HG03432 (cell line): ENCODE measurements around the gene ARPC2.

Source experiments
- ATAC-seq: cut with Tn5 transposase; IDR thresholded peaks from one replicate; pipeline ENCODE4 v1.9.1; 2021; ENCODE audit warnings: mild to moderate bottlenecking, moderate library complexity; ENCODE audit not compliant: unreplicated experiment

The ARPC2 gene

DNA sequence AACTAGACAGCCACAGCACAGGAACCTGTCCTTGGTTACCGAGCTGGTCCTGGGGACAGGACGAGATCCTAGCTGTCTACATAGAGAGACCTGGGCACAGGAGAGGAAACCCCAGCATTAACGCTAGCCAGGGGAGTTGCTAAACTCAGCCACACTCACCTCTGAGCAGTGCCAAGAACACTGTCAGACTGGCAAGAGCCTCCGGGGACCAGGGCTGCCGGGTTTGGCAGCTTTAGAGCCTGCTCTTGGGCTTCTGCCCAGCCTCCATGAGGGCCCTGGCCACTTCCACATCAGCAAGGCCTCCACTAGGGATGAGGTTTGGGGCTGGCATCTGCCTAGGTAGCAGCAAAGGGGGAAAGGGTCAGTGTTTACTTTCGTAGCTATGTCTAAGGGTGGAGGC, 68.6 kb downstream of the ARPC2 start:
- no peak for ATAC-seq

DNA sequence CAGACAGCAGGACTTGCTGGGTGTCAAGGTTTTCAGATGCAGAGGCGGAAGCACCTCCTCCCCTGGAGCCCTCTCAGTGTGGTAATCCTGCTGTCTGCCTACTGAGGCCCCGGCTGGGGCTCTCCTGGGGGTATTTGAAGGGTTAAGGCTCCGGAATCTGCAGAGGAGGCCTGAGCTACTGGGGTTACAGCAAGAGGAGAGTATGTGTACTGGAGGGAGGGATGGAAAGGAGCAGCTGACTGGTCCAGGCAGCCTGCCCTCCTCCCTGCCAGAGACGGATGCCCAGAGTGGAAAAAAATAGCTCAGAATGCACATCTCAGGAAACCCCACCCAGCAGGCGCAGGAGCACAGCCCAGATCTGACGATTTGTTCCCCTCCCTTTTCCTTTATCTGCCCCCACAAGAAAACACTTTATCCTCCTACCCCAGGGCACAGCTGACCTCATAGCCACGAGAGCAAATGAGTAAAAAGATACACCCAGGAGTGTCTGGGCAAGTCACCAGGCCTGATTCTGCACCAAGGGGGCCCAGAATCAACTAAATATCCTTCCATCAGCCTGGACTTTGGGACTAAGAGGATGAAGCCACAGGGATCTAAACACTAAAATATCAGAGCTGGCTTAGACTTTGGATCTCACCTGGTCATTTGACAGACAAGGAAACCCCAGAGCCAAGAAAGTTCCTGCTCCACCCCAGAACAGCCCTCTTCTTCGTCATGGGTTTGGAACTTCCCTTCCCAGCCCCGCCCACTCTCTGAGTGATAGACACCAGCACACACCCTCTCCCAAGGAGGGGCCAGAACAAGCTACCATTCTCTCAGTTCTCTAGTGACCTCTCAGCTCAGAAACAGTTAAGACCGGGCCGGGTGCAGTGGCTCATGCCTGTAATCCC, 69.8 kb downstream of the ARPC2 start:
- ATAC-seq: peak; percentile 70

DNA sequence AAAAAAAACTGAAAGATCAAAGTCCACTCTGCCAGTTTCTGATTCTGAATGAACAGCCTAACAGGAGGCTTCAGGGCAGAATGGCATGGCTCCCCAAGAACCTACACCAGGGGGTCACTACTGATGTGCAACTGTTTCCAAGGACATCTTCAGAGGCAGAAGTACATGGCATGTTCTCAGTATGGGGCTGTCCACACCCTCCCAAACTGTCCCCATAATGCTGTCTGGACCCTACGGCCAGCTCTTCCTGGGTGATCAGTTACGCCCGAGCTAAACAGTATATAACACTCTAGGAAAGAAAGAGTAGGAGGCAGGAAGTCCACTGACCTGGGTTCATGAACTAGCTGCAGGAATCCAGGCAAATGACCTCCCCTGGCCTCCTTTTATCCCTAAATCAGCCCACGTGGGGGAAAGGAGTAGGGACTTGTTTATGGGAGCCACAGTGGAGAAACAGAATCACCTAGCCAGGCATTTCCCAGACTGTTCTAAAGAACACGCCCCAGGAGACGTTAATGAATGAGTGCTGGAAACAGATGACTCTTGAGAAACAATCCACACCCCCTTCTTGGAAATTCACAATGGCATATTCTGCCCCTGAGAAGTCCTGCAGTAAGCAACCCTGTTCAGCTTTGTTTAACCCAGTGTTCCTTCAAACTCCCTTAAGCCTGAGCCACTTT, 72.8 kb downstream of the ARPC2 start:
- no peak for ATAC-seq

DNA sequence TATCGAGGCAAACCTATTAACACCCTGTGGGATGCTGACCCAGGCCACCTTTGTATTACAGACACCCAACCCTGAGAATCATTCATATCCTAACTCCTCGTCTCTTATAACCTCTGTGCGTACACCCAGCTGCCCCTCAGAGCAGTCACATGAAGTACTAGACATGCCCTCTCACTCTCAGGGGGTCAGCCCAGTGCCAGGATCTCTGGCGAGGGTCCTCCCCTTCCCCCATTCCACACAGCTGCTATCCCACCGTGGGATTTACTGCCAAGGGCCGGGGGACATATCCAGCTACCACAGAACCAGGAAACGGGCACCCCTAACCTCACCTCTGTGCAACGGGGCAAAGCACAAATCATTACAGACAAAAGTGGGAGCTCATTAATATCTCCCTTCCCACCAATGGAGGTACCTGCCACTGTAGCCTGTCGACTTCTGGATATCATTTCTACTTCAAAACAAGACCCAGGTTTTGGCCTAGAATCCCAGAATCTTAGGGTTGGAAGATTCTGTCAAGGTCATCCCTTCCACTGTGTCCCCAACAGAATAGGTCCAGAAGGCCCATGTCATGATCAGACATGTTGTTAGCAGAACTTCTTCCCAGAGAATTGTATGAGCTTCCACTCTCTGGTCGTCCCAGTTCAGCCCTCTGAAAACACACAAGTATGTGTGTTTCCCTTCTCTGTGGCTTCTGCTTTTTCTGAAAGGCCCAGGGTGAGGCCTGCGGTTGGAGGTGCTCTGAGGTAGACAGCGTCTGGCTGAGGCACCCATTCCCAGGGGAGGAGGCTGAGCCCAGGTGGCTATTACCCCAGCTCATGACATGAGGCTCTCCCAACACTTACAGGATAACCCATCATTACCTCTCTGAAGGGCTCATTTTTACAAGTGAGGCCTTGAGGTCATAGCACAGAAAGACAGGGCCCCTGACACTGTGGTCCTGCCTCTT, 73.6 kb downstream of the ARPC2 start:
- ATAC-seq: peak; percentile 59

DNA sequence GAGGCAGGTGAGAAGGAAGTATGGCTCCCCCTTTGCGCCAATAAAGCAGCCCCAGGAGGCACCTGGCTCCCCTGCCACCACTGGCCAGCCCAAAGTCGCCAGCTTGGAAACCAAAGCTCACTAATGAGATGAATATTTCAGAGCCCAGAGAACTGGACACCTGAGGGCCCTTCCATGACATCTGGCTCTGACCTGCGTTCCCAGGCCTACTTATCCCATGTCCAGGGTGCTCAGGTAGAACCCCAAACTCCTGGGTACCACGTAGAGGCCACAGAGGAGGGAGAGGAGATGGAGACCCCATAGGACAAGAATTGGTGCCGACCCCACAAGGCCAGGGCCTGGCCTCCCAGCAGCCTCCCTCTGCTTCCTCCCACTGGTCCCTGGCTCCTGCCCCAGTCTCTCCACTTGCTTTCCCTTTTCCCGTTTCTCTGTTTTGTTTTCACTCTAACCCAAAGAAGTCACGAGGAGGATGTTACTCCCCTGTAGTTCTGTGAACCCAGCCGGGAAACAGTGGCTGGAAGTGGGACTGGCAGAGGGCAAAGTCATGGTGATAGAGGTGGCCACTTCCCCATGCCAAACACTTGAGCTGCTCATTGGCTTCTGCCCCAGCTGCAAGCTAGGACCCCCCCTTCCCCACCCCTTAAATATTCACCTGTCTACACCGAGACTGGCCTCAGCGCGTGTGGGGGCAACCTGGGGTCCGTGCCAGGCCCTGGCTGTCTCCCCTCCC, 74.5 kb downstream of the ARPC2 start:
- ATAC-seq: no peak

DNA sequence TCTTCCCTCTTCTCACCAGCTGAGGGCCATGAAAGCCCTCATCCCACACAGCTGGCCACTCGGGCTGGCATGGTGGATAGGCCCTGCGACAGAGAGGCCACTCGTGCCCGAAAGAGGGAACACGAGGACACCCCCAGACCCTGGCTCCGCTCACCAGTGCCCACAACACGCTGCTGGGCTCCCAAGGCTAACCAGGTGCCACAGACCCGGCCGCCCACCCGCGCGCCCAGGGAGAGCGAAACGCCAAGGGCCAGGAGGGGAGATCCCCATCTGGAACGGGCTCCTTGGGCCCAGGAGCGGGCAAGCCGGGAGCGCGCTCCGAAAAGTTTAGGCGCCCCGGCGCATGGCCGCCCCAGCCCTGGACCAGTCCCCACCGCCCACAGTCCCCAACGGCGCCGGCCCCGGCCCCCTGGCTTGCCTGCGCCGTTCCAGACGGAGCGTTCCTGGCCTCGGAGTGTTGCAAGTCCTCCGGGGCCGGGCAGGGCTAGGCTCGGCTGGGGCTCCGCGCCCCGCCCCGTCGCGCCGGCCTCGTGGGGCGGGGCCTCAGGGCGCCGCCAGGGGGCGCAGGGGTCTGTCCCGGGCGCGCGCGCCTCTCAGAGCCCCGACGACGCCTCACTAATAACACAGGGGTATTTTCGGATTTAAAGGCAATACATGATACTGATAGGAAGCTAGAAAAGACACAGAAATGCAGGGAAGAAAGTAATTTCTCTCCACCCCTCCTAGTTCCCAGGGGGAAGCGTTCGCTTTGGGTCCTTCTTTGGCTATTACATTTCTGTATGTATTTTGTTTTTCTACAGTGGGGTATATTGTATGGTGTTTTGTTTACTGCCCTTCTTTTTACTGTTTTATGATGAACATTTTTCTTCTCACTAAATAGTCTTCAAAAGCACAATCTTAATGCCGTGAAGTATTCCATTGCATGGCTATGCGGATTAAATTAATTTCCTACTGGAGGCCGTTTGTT, 75.3 kb downstream of the ARPC2 start, which contains the start of gene TMBIM1:
TMBIM1 (minus strand) TSS at position 456 of the 967 bp plus-strand sequence. CDS start 10,362 bp downstream, outside the sequence.
- ATAC-seq: peak; percentile 73

DNA sequence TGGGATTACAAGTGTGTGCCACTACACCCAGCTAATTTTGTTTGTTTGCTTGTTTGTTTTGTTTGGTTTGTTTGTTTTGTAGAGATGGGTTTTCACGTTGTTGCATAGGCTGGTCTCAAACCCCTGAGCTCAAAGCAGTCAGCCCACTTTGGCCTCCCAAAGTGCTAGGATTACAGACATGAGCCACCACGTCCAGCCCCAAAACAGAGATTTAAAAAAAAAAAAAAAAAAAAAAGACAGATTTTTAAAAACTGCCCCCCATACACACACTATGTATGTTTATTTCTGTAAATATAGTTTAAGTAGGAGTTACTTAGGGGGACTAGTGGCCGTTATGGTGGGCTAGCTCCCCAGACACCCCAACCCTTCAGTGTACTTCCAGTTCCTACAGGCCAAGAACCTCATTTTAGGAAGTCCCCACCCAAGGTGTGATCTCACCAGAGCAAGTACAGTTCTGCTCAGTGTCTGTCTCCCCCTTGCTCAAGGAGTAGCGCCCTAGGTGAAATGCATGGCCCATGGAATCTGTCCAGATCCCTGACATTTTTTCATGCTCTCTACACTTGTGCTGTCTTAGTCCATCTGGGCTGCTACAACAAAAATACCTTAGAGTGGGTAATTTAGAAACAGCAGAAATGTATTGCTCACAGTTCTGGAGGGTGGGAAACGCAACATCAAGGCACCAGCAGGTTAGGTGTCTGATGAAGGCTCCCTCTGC, 76.9 kb downstream of the ARPC2 start:
- ATAC-seq: no peak

DNA sequence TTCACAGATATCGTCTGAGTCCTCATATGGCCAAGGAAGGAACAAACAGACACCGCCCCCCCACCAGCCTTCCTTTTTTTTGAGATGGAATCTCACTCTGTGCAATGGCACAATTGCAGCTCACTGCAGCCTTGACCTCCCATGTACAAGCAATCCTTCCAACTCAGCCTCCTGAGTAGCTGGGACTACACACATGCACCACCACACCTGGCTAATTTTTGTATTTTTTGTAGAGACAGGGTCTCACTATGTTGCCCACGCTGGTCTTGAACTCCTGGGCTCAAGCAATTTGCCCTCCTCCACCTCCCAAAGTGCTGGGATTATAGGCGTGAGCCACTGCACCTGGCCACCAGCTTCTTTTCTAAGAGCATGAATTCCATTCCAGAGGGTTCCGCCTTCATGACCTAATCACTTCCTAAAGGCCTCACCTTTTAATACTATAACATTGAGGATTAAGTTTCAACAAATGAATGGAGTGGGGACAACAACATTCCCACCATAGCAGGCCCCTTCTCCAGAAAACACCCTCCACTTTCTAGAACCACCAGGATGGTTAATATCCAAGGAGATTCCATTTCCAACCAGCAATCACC, 77.5 kb downstream of the ARPC2 start:
- ATAC-seq: no peak

DNA sequence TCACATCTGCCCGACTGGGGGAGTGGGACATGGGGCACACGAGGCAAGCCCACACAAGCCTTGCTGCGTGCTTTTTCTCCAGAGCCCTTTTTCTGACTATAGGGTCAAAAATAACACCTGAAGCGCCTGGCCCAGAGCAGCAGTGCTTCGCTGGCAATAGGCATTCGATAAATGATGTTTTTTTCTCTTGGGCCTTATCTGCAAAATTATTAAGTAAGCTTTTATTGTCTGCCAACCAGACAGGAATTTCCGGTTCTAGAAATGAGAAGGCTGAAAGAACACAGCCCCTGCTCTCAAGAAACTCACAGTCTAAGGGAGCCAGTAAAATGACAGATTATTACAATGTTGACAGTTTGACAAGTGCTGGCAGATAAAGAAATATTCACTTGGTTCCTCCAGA, 78.0 kb downstream of the ARPC2 start:
- ATAC-seq: no peak

DNA sequence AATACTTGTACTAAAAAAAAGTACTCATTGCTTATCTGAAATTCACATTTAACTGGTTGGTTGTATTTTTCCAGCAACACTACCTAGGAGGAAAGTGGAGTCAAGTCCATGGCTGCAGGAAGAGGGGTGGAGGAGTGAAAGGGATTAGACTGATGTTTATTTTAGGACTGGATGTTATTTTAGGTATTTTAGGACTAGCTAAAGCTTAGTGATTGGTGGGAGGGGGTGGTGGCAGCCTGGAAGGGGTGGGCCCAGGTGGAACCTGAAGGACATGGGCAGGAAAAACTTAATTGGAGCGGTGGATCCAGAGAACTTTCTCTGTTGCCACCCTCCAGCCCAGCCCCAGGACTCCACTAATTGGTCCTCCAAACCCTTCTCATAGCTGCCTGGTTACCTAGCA, 79.2 kb downstream of the ARPC2 start:
- ATAC-seq: no peak

DNA sequence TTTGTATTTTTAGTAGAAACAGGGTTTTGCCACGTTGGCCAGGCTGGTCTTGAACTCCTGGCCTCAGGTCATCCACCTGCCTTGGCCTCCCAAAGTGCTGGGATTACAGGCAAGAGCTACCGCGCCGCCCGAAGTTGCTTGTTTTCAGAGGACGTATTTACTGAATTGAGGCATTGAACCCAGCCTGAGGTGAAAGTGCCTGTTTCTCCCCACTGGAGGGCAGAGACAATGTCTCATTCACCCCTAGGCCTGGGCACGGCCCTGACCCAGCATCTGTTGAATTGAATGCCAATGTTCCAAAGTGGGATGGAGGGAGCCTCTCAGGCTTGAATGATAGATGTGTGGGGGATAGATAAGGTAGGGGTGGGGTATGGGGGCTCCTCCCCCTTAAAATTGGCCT, 79.9 kb downstream of the ARPC2 start:
- no peak for ATAC-seq

DNA sequence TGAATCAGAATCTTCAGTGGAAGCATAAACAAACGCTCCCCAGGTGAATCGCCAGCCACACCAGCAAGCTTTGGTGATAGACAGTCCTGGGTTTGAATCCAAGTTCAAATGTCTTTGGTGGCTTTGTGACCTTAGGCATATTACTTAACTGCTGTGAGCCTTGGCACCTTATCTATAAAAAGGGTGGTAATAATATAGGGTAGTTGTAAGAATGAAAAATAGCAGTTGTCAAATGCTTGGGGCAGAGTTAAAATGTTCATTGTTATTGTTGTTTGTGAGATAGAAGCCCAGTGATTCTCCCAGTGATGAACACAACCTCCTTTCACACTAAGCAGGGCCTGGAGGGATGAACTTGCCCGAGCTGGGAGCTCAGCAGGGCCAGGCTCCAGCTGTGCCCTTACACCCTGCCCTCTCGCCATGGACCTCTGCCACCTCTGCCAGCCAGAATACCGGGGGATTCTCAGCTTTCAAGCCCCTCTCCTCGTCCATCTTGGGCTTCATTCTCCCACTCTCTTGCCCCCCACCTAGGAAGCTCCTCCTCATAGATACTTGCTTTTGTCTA, 81.4 kb downstream of the ARPC2 start:
- no peak for ATAC-seq

DNA sequence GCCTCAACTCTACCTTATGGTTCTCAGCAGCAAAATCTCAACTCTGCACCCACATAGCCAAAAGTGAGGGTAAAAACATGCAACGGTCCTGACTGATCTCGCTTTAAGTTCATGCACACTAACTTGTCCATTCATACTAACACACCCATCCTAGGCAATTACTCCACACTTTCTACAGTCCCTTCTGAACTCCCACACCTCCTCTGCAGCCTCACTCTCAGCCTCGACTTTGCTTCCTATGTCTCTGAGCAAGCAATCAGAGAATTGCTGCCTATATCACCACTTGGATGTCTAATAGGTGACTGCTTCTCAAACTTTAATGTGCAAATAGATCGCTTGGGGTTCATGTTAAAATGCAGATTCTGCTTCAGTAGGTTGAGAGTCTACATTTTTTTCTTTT, 83.2 kb downstream of the ARPC2 start:
- no peak for ATAC-seq

DNA sequence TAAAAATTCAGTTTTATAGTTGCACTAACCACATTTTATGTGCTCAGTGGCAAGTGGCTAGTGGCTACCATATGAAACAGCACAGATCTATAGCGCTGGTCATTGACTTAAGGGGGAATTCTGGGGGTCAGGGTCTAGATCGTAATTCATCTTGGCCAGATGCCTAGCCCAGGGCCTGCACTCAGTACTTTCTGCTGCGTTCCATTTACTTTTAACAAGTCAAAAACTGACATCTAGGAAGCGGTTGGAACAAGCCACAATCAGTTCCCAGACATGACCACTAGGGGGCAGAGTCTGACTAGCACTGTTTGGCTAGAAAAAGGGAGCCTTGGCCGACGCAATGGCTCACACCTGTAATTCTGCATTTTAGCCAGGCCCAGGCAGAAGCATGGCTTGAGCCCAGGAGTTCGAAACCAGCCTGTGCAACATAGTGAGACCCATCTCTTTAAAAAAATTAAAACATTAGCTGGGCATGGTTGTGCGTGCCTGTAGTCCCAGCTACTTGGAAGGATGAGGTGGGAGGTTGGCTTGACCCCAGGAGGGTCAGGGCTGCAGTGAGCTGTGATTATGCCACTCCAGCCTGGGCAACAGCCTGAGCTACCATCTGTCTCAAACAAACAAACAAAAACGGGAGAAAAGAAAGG, 84.3 kb downstream of the ARPC2 start:
- ATAC-seq: peak; percentile 81
